OCI-LY1 (cell line): ENCODE results near the gene ALG5.

Experiments
- EZH2 ChIP-seq: fragments of 200-600 bp; sonication (generic), shearing (Covaris generic); IDR thresholded peaks from 2 replicates; pipeline ENCODE4 v1.8.0; 2017; ENCODE audit warnings: borderline replicate concordance, mixed run types, mild to moderate bottlenecking, antibody characterized with exemption, low read length, moderate library complexity, mixed read lengths
- TF ChIP-seq, protein P1 (sequence below): fragments of 200-600 bp; sonication (generic), shearing (Covaris generic); IDR thresholded peaks from 2 replicates; pipeline ENCODE4 v1.5.1; 2017; ENCODE audit warnings: mild to moderate bottlenecking, antibody characterized with exemption, low read length, moderate library complexity, mixed read lengths

GRCh38 chr13:36921631-36922301 is 77.4 kb downstream of the ALG5 start:
- TF ChIP-seq, protein P1, sequence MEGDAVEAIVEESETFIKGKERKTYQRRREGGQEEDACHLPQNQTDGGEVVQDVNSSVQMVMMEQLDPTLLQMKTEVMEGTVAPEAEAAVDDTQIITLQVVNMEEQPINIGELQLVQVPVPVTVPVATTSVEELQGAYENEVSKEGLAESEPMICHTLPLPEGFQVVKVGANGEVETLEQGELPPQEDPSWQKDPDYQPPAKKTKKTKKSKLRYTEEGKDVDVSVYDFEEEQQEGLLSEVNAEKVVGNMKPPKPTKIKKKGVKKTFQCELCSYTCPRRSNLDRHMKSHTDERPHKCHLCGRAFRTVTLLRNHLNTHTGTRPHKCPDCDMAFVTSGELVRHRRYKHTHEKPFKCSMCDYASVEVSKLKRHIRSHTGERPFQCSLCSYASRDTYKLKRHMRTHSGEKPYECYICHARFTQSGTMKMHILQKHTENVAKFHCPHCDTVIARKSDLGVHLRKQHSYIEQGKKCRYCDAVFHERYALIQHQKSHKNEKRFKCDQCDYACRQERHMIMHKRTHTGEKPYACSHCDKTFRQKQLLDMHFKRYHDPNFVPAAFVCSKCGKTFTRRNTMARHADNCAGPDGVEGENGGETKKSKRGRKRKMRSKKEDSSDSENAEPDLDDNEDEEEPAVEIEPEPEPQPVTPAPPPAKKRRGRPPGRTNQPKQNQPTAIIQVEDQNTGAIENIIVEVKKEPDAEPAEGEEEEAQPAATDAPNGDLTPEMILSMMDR: no peak
- TF ChIP-seq EZH2: no peak
